ENCODE data around the gene ESRRG.

The ESRRG gene

GRCh38 chr1:216702170-216702569 lies 21.1 kb downstream of the ESRRG start:
- DNase-seq = no peak

GRCh38 chr1:216700779-216701178 lies 22.4 kb downstream of the ESRRG start:
- DNase-seq = no peak

GRCh38 chr1:216691710-216692109 lies 31.5 kb downstream of the ESRRG start:
- no peak for DNase-seq

GRCh38 chr1:216690603-216691002 lies 32.6 kb downstream of the ESRRG start:
- no peak for DNase-seq

GRCh38 chr1:216688127-216688657 lies 35.0 kb downstream of the ESRRG start:
- DNase-seq = no peak

GRCh38 chr1:216686860-216687766 lies 36.1 kb downstream of the ESRRG start:
- no peak for DNase-seq

- no peak for DNase-seq
These were observed 40.5 kb downstream of the ESRRG start for GRCh38 chr1:216682752-216683151.

- DNase-seq = no peak
These were observed 44.1 kb downstream of the ESRRG start for GRCh38 chr1:216679108-216679507.

- DNase-seq = no peak
These were observed 52.9 kb downstream of the ESRRG start for GRCh38 chr1:216670118-216670883.

- DNase-seq = no peak
These were observed 56.8 kb downstream of the ESRRG start for GRCh38 chr1:216666441-216666840.

GRCh38 chr1:216665856-216666255 lies 57.4 kb downstream of the ESRRG start:
- no peak for DNase-seq

- DNase-seq = no peak
These were observed 57.8 kb downstream of the ESRRG start for GRCh38 chr1:216665406-216665805.

GRCh38 chr1:216662681-216663080 lies 60.5 kb downstream of the ESRRG start:
- no peak for DNase-seq

GRCh38 chr1:216660561-216660960 lies 62.7 kb downstream of the ESRRG start:
- no peak for DNase-seq

GRCh38 chr1:216653001-216653400 lies 70.2 kb downstream of the ESRRG start:
- DNase-seq = no peak

- no peak for DNase-seq
These were observed 71.3 kb downstream of the ESRRG start for GRCh38 chr1:216651826-216652418.

GRCh38 chr1:216643176-216643575 lies 80.1 kb downstream of the ESRRG start:
- no peak for DNase-seq

GRCh38 chr1:216641669-216642460 lies 81.4 kb downstream of the ESRRG start:
- no peak for DNase-seq

GRCh38 chr1:216640100-216640499 lies 83.1 kb downstream of the ESRRG start:
- no peak for DNase-seq

- no peak for DNase-seq
These were observed 90.2 kb downstream of the ESRRG start for GRCh38 chr1:216632980-216633379.

GRCh38 chr1:216630532-216630931 lies 92.7 kb downstream of the ESRRG start:
- DNase-seq = no peak

GRCh38 chr1:216627252-216627651 lies 96.0 kb downstream of the ESRRG start:
- DNase-seq = no peak
